HG03520 (cell line): ENCODE measurements around the gene ERMN.
A peak's percentile ranks its signal among the peaks of the same experiment; 100 is the strongest.
"Not testable (repeated sequence)": the region's sequence is repeated elsewhere in the genome, so short reads cannot be mapped to it uniquely, and the experiment has no call there.

Experiments used
- ATAC-seq: cut with Tn5 transposase; IDR thresholded peaks from one replicate; pipeline ENCODE4 v1.9.1; 2021; ENCODE audit warnings: mild to moderate bottlenecking, moderate library complexity; ENCODE audit not compliant: unreplicated experiment

ERMN gene

DNA sequence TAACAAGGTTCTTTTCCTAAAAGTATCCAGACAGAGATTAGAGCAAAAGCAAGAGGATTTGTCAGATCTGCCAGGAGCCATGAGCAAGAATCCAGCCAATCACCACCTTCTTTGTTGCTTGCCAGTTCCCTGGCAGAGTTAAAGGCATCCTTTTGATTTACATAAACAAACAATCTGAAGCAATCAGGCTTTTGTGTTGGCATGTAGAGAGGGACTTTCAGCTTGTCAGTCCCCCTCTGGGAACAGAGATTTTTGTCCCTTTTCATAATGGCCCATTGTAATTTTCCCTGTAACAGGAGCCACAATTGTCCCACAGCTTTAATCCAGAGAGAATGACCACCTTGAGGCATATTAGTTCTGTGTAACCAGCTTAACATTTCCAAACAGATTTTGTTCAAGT is at the start of gene ERMN:
ERMN (minus strand) TSS at position 39 of the 400 bp plus-strand sequence. CDS start 182 bp downstream, outside the sequence.
- no peak for ATAC-seq

- ATAC-seq: no peak
Observed at GRCh38 chr2:157375384-157375783, 49.8 kb upstream of the ERMN start.

GRCh38 chr2:157368508-157368907 is 42.9 kb upstream of the ERMN start:
- not testable (repeated sequence) for ATAC-seq

DNA sequence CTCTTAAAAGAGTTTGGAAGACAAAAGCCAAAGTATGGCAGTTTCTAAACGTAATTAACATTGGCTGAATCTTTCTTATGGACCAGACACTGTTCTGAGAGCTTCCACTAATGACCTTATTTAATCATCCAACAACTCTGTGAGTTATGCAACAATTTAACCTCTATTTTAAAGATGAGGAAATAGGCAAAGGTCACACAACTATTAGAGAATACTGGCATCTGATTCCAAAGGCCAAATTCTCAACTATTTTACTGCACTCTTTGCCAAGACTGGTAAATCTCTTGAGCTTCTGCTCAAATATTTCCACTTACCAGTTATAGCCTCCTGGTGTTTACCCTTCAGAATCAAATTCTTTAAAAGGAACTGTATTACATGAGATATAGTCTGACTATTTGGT is 42.1 kb upstream of the ERMN start:
- no peak for ATAC-seq

DNA sequence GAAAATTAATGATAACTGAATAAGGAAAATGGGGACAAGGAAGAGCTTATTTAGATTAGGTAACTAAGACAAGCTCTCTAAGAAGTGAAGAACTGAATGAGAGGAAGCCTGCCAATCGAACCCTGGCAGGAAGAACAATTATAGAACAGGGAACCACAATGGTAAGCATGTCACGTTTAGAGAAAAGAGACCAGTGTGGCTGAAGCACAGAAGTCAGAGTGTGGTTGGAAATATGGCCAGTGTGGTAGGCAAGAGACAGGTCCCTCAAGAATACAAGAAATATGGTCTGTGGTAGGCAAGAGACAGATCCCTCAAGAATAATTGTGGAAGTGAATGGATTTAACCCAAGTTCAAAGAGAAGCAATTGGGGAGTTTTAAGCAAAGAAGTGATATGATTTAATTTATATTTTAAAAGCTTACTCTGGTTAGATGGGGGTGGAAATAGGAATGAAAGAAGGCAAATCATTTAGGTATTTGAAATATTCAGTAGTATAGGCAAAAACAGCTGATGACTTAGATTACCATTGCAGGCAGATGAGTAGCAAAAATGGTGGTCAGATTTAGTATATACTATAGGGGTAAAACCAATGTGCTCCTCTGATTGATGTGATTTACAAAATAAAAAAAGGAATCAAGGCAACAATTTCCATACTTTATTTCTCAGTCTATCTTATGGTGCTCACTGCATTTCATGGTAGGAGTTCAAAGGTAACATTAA is 38.8 kb upstream of the ERMN start:
- ATAC-seq: peak; percentile 85

DNA sequence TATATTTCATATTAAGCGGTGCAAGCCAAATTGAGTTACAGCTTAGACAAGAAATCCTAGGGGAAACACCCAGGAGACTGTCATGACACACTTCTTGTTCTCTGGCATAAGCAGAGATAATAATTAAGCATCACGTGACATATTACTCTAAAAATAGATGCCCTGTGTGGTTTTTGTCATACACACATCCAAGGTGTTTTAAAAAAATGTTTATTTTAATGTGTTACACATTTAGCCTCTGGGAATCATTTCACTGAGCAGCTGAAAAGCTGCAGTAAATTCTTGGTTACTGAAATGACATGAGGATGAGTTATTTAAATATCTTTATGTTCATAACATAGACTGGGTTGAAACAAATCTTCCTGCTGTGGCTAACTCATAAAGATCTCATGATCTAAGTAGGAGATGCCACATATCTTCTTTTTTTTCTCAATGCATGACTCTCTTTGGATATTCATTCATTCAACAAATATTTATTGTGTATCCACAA is 38.0 kb upstream of the ERMN start:
- ATAC-seq: peak; percentile 47

- ATAC-seq: no peak
Observed at GRCh38 chr2:157362627-157363026, 37.0 kb upstream of the ERMN start.

GRCh38 chr2:157361526-157361925 is 35.9 kb upstream of the ERMN start:
- ATAC-seq: no peak

DNA sequence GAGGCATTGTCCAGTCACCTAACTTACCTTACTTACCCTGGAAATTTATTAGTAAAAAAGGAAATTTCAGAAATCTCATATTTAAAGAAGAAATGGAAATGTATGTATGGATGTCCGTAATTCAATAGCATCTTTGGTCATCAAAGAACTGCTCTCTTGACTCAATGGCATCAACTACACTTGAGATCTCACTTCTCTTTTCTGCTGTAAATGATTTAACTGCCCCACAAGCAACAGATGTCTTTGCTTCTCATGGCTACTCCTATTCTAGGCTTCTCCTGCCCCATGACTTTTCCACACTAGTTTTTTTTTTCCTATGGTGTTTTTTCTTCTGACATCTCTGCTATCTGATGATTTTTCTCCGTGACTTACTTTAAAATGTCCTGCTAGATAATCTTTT is 34.0 kb upstream of the ERMN start:
- ATAC-seq: no peak

- ATAC-seq: no peak
Observed at GRCh38 chr2:157355618-157356017, 30.0 kb upstream of the ERMN start.

DNA sequence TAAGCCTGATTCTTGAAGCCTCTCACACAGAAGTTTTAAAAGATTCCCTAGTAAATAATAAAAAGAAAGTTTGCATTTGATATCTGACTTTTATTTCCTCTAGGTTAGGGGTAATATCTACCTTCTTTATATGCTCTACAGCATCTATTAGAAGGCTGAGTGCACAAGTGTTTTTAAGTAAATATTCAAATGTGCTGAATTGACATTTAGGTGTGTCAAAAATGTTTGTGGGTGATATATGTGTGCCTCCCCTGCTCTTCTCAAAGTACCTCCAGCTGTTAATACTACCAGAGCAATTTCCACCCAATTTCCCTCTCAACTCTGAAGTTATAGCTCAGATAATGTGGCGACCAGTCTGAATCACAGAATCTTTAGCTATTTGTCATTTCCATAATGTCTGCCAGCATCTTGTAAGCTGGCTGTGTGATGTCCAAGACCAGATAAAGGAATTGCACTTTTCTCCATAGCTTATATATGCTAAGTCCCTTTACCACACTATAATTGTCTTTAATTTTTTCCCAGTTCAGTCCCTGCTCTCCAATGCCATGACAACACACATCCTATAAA is 24.4 kb upstream of the ERMN start:
- ATAC-seq: no peak

DNA sequence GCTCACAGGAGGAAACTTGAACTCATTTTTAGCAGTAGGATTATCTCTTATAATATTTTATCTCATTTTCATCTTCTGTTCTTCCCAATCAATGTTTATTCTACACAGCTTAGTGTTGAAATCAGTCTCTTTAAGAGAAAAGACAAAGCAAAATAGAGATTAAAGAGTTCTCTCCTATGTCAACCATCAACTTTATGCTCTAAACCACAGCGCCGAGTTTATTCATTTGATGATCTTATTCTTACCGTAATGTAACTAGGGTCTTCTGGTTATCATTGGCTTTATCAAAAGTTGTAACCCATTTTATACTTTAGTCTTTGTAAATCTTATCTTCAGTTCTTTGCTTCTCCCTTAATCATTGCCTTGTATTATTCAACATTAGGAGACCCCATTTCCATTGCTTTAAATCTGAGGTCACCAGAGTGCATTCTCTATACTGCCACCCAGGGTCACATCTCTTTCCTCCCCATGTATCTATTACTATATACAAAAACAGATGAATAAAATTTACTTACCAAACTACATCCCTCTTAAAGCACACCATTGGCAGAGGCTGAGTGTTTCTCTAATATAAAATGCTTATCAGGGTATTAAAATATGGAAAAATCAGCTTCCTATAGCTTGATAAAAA is 22.8 kb upstream of the ERMN start:
- ATAC-seq: no peak

DNA sequence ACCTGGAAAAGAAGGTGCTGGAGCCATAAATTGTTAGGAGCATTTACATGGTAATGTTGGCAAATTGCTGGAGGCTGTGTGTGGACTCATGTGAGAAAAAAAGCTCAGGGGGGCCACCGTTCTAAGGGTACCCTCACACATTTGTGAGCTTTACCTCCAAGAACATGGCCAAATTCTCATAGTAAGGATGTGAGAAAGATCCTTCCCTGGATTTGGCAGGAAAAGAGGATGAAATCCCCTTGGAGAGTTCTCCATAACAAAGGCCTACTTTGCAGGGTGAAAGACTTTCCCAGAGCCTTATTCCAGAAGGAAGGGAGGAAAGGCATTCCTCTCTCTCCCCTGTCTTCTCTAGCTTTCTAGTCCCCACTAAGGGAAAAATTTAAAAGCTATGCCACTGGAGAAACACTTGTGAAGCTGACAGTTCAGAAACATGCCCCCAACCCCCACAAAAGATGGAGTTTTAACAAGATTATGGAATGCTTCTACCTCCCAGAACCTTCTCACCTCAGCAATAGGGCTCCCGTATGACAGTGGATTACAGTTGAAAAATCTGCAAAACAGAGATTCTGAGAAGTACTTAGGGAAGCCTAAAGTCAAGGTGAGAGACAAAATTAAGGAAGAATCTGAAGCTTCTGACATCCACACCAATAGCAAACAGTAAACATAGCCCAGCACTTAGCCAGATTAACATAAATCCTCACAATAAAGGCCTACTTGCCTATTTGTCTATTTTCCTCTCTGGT is 20.2 kb upstream of the ERMN start:
- ATAC-seq: no peak

- not testable (repeated sequence) for ATAC-seq
Observed at GRCh38 chr2:157341381-157341780, 15.8 kb upstream of the ERMN start.

DNA sequence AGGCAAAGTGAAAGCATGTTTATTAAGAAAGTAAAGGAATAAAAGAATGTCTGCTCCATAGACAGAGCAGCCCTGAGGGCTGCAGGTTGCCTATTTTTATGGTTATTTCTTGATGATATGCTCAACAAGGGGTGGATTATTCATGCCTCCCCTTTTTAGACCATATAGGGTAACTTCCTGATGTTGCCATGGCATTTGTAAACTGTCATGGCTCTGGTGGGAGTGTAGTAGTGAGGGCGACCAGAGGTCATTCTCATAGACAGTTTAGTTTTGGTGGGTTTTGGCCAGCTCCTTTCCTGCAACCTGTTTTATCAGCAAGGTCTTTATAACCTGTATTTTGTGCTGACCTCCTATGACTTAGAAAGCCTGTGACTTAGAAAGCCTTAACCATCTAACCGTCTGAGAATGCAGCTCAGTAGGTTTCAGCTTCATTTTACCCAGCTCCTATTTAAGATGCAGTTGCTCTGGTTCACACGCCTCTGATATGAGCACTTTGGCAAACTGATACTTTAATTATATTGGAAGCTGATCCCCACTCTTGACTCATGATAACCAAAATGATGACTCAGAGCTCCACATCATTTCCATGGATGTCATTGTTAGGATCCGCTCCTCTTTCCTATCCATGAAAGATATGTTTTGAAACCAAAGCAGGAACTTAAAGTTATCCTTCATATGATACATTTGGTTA is 14.5 kb upstream of the ERMN start:
- ATAC-seq: no peak

GRCh38 chr2:157337978-157338377 is 12.4 kb upstream of the ERMN start:
- no peak for ATAC-seq

GRCh38 chr2:157336137-157337010 is 10.8 kb upstream of the ERMN start:
- ATAC-seq: no peak

GRCh38 chr2:157334797-157335196 is 9.2 kb upstream of the ERMN start:
- ATAC-seq: no peak

DNA sequence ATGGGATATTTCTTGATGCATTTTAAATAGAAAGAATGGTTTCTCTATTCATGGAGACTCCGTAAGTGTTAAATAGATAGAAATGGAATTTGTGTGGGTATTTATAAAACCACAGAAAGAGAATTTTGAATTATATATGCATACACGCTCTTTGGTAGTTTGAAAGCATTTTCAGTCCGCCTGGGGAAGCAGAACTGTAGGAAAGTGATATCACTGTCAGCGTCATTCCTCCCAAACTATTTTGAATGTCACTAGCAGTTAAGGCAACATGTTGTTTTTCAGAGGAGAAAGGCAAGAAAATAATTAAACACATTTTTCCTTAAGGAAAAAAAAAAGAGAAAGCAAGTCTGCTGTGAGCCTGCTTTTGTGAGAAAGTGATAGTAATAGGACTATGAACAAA is 8.7 kb upstream of the ERMN start:
- no peak for ATAC-seq
